ENCODE data around the gene PHLDB2. TPM values are rescaled to one million over a fixed set of nuclear protein-coding genes. Genes with fewer than 3 reads are reported as not detected.

The PHLDB2 gene
- total and polyA plus RNA-seq, 9 donors: 52.4 to 83.6 (median 63.8) TPM

DNA sequence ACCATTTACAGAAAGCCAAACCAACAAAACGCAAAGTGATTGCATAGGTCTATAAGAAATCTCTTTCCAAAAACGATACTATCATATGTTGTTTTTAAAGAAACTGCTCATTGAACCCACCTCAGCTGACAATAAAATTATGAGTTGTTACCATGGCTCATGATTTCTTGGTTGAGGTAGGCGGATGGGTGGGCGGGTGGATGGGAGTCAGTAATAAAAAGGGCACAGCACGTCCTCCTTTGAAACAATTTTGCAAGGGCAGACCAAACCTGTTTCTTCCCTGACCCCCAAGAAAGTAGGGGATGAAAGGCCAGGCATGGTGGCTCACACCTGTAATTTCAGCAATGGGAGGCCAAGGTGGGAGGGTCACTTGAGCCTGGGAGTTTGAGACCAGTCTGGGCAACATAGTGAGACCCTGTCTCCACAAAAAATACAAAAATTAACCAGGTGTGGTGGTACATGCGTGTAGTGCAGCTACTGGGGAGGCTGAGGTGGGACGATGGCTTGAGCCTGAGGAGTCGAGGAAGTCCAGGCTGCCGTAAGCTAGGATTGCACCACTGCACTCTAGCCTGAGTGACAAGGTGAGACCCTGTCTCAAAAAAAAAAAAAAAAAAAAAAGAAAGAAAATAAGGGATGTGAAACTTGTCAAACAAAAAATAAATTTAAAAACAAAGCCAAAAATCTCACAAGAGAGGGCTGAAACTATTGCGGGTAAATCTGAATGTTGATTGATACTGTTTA, 121.8 kb downstream of the PHLDB2 start:
- H3K4me3 ChIP-seq (ENCODE audit: low read length): no peak overlapping the region
- no peaks in the 10 kb centered on the region for H3K27me3 ChIP-seq (ENCODE audit: control insufficient read depth, insufficient read depth, low read length)
- no peaks in the 10 kb centered on the region for H3K36me3 ChIP-seq (ENCODE audit: control insufficient read depth, insufficient read depth, low read length)
- peaks cover 4% of the 10 kb centered on the region for H3K4me1 ChIP-seq (ENCODE audit: control insufficient read depth, insufficient read depth, low read length)
- DNase-seq: no peak
- no peak overlapping the region for H3K27ac ChIP-seq (ENCODE audit: low read length)
- H3K9me3 ChIP-seq (replicated peaks; ENCODE audit: control insufficient read depth, low read depth, low read length): no peaks in the 10 kb centered on the region
- 92% methylated on average over 3 of the region's 10 CpGs for WGBS (ENCODE audit: insufficient coverage)

DNA sequence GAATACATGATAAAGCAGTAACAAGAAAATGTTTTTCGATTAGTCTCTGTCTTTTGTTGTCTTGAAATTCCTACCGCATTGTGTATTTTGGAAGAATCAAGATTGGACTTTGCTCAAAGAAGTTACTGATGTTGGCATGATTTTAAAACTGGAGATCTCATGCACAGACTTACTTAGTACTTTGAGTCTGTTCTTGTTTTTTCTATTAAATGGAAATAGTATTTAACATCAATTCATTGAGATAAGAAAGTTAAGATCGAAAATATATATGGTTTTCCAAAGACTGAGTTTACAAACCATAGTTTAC, 122.3 kb downstream of the PHLDB2 start:
- H3K4me1 ChIP-seq (ENCODE audit: control insufficient read depth, insufficient read depth, low read length): peaks cover 4% of the 10 kb centered on the region
- no peak overlapping the region for H3K4me3 ChIP-seq (ENCODE audit: low read length)
- no CpG with 5 or more reads among the region's 3 CpGs for WGBS (ENCODE audit: insufficient coverage)
- H3K27ac ChIP-seq (ENCODE audit: low read length): no peak overlapping the region
- no peak for DNase-seq
- H3K27me3 ChIP-seq (ENCODE audit: control insufficient read depth, insufficient read depth, low read length): no peaks in the 10 kb centered on the region
- H3K36me3 ChIP-seq (ENCODE audit: control insufficient read depth, insufficient read depth, low read length): no peaks in the 10 kb centered on the region
- no peaks in the 10 kb centered on the region for H3K9me3 ChIP-seq (replicated peaks; ENCODE audit: control insufficient read depth, low read depth, low read length)

DNA sequence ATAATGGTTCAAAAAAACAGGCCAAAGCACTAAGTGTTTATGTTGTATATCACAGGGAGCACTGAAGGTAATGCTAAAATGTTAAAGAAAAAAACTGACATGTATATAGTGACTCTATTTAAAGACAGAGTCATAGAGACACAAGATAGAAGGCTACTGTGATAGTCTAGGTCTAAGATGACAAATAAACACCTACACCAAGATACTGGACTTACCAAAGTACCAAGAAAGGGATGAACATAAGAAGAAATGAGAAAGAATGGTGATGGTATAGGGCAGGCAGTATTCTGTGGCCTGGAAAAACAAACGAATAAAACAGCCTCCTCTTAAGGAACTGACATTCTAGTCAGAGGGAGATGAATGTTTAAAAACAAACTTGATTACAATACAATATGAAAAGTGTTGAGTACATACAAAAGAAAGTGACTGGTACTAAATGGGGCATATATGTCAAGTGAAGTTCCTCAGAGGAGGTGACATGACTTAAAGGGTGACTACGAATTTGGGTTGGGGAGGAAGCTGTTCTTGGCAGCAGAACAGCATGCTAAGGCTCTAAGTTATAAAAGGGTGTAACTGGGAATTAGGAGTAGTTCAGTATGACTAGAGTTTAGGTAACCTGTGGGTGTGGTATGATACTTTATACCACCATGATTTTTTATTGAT, 125.7 kb downstream of the PHLDB2 start:
- peaks cover 4% of the 10 kb centered on the region for H3K4me1 ChIP-seq (ENCODE audit: control insufficient read depth, insufficient read depth, low read length)
- H3K27me3 ChIP-seq (ENCODE audit: control insufficient read depth, insufficient read depth, low read length): no peaks in the 10 kb centered on the region
- WGBS (ENCODE audit: insufficient coverage): no CpG with 5 or more reads among the region's 2 CpGs
- no peaks in the 10 kb centered on the region for H3K9me3 ChIP-seq (replicated peaks; ENCODE audit: control insufficient read depth, low read depth, low read length)
- no peak for DNase-seq
- peaks cover 10% of the 10 kb centered on the region for H3K36me3 ChIP-seq (ENCODE audit: control insufficient read depth, insufficient read depth, low read length)
- no peak overlapping the region for H3K4me3 ChIP-seq (ENCODE audit: low read length)
- no peak overlapping the region for H3K27ac ChIP-seq (ENCODE audit: low read length)

DNA sequence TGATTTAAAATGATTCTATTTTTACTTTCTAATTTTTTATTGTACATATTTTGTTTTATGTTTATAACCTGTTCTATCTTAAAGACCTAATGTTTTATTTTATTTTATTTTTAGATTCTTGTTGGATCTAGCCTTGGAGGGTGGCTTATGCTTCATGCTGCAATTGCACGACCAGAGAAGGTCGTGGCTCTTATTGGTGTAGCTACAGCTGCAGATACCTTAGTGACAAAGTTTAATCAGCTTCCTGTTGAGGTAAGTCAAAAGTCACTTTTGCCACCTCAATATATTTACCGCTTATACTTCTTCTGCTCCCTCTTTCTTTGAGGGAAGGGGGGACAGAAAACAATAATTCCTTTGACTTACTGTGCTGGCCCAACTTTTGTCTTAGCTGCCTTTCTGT, 127.7 kb downstream of the PHLDB2 start:
- Histone ChIP-seq H3K9me3 (replicated peaks; ENCODE audit: control insufficient read depth, low read depth, low read length) (no peaks in the 10 kb centered on the region), H3K4me3 (ENCODE audit: low read length) (no peak overlapping the region), H3K27me3 (ENCODE audit: control insufficient read depth, insufficient read depth, low read length) (no peaks in the 10 kb centered on the region), H3K36me3 (ENCODE audit: control insufficient read depth, insufficient read depth, low read length) (peaks cover 14% of the 10 kb centered on the region), H3K27ac (ENCODE audit: low read length) (no peak overlapping the region), H3K4me1 (ENCODE audit: control insufficient read depth, insufficient read depth, low read length) (no peaks in the 10 kb centered on the region)
- no peak for DNase-seq
- WGBS (ENCODE audit: insufficient coverage): 70% methylated on average over 2 of the region's 3 CpGs

DNA sequence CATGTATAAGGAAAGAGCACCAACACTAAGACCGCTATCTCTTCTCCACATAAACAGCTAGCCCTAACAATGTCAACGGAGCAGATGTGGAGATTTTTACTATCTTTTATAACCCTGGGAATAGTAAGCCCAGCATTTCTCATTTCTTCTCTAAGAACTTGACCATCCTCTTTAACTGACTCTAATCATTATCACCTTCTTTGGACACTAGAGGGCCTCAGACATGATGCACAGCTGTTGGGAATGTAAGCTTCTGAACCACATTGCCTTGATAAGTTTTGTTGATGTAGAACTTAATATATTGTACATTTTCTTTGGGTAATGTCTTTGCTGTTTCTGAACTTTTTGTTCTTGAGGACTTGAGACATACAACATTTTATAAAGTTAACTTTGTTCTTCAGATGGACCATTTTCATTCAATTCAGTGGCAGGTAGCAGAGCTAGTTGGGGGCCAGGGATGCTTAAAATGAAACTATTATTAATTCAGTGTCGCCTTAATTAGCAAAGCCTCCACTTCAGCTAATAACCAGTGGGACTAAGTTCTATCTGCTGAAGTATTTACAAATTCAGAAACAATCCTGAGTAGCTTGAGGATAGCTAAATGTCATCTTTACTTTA, 130.1 kb downstream of the PHLDB2 start:
- WGBS (ENCODE audit: insufficient coverage): no CpG with 5 or more reads among the region's 3 CpGs

DNA sequence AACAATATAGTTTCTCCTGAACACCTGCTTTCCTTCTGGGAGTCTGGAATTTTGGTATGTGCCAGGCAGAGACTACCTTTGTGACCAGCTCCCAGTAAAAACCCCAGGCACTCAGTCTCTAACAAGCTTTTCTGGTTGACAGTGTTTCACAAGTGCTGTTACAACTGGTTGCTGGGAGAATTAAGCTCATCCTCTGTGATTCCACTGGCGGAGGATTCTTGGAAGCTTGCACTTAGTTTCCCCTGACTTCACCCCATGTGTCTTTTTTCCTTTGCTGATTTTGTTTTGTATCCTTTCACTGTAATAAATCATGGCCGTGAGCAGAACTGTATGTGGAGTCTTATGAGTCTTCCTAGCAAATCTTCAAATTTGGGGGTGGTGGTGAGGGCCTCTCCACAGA, 134.0 kb downstream of the PHLDB2 start:
- no peak overlapping the region for H3K4me3 ChIP-seq (ENCODE audit: low read length)
- WGBS (ENCODE audit: insufficient coverage): no CpG with 5 or more reads among the region's 2 CpGs
- H3K4me1 ChIP-seq (ENCODE audit: control insufficient read depth, insufficient read depth, low read length): no peaks in the 10 kb centered on the region
- no peaks in the 10 kb centered on the region for H3K9me3 ChIP-seq (replicated peaks; ENCODE audit: control insufficient read depth, low read depth, low read length)
- no peak for DNase-seq
- no peak overlapping the region for H3K27ac ChIP-seq (ENCODE audit: low read length)
- peaks cover 14% of the 10 kb centered on the region for H3K36me3 ChIP-seq (ENCODE audit: control insufficient read depth, insufficient read depth, low read length)
- no peaks in the 10 kb centered on the region for H3K27me3 ChIP-seq (ENCODE audit: control insufficient read depth, insufficient read depth, low read length)

More for the DNA sequence above, 130.1 kb downstream of the PHLDB2 start:
- Histone ChIP-seq H3K27ac (ENCODE audit: low read length) (no peak overlapping the region), H3K4me3 (ENCODE audit: low read length) (no peak overlapping the region), H3K4me1 (ENCODE audit: control insufficient read depth, insufficient read depth, low read length) (no peaks in the 10 kb centered on the region), H3K9me3 (replicated peaks; ENCODE audit: control insufficient read depth, low read depth, low read length) (no peaks in the 10 kb centered on the region), H3K36me3 (ENCODE audit: control insufficient read depth, insufficient read depth, low read length) (peaks cover 20% of the 10 kb centered on the region), H3K27me3 (ENCODE audit: control insufficient read depth, insufficient read depth, low read length) (no peaks in the 10 kb centered on the region)
- peak; percentile 71 for DNase-seq

DNA sequence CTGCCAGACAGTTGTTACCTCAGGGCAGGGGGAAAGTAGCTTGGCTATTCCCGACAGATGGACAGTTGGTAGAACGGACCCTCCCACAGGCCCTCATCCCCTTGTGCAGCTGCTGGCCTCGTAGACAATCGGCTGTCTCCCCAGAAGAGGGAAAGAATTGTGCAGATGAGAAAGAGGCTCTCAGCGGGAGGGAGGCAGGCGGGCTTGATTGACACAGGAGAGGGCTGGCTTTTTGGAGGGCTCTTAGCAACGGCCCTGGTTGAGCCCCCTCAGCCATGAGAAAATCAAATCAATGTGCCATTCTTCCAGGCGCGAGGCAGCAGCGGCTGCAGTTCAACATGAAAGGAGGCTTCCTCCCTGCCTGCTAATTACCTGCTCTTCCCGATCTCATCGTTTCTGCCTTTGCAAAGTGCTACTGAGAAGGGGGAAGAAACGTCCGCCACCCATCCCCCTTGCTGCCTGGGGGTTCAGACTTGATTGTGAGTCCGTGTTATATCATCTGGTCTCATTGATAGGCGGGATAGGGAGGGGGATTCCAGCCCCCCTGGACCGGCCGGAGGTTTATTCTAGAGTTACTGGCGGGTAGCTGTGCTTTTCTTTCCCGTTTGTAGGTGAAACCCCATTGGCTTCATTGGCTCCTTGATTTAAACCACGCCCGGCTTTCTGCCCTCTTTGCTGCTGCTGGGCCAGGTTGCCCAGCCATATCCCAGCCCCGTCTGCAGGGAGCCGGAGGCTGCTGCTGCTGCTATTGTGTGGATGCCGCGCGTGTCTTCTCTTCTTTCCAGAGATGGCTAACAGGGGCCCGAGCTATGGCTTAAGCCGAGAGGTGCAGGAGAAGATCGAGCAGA, 139.8 kb downstream of the PHLDB2 start, which contains the start of gene TAGLN3:
Gene TAGLN3 (plus strand): TSS at position 287 of the 848 bp plus-strand sequence. CDS start 501 bp downstream, at position 788.
- Histone ChIP-seq H3K36me3 (ENCODE audit: control insufficient read depth, insufficient read depth, low read length) (no peaks in the 10 kb centered on the region), H3K27ac (ENCODE audit: low read length) (no peak within 1 kb of the TSS), H3K27me3 (ENCODE audit: control insufficient read depth, insufficient read depth, low read length) (peaks cover 21% of the 10 kb centered on the region), H3K4me1 (ENCODE audit: control insufficient read depth, insufficient read depth, low read length) (peaks cover 17% of the 10 kb centered on the region), H3K9me3 (replicated peaks; ENCODE audit: control insufficient read depth, low read depth, low read length) (no peaks in the 10 kb centered on the region), H3K4me3 (ENCODE audit: low read length) (peak within 1 kb of the TSS; percentile 46)
- WGBS (ENCODE audit: insufficient coverage): 2% methylated on average over 23 of the region's 30 CpGs
- DNase-seq: peak; percentile 70

DNA sequence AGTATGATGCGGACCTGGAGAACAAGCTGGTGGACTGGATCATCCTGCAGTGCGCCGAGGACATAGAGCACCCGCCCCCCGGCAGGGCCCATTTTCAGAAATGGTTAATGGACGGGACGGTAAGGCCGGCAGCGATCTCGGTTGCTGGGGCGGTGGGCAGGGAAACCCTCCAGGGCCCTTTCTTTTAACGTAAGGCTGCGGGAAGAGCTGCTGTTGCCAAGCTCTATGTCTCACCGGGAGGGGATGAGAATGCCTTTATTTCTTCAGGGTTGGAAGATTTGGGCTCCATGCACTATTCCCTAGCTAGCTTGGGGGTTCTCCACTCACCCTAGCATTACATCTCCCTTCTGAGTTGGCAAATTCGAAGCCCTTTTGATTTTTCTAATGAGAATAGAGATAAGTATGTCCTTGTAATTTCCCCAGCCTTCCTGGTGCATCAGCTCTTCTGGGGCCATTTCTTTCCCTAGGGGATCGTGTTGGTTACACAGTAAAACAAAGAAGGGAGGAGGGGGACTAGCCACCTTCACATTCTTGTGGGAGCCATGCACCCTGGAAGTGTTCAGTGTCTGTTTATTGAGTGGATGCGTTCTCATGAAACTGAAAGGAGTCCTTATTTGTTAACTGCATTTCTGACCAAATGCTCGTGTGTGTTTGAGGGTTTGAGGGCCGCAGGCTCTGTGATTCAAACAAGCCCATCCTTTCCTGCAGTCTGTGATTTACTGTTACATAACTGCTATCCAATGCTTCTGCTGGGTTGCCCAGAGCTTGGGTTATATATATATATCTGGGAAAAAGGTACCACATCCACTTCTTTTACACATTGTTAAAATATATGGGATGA, 140.6 kb downstream of the PHLDB2 start:
- Histone ChIP-seq H3K4me3 (ENCODE audit: low read length) (peak overlapping the region; percentile 46), H3K4me1 (ENCODE audit: control insufficient read depth, insufficient read depth, low read length) (peaks cover 17% of the 10 kb centered on the region), H3K36me3 (ENCODE audit: control insufficient read depth, insufficient read depth, low read length) (no peaks in the 10 kb centered on the region), H3K9me3 (replicated peaks; ENCODE audit: control insufficient read depth, low read depth, low read length) (no peaks in the 10 kb centered on the region), H3K27ac (ENCODE audit: low read length) (no peak overlapping the region), H3K27me3 (ENCODE audit: control insufficient read depth, insufficient read depth, low read length) (peaks cover 21% of the 10 kb centered on the region)
- no peak for DNase-seq
- WGBS (ENCODE audit: insufficient coverage): 2% methylated on average over 11 of the region's 19 CpGs

DNA sequence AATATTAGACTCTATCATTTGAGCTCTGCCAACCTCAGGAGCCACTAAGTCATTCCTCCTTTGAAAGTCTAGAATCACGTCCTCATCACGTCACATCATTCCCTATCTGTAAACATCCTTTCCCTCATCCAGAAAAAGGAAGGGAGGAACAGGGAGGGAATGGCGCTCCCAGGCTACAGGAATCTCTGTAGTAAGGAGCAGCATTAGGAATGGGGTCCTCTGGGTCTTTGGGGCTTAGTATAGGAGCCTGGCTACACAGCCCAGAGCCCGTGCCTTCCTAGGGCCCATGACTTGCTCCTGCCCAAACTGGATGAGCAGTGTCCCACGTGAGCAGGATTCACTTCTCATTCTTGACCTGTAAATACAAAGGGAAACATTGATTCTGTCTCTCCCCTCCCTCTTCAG, 141.3 kb downstream of the PHLDB2 start:
- no peaks in the 10 kb centered on the region for H3K36me3 ChIP-seq (ENCODE audit: control insufficient read depth, insufficient read depth, low read length)
- no peaks in the 10 kb centered on the region for H3K9me3 ChIP-seq (replicated peaks; ENCODE audit: control insufficient read depth, low read depth, low read length)
- DNase-seq: no peak
- H3K27ac ChIP-seq (ENCODE audit: low read length): no peak overlapping the region
- WGBS (ENCODE audit: insufficient coverage): 64% methylated on average over 2 of the region's 5 CpGs
- no peak overlapping the region for H3K4me3 ChIP-seq (ENCODE audit: low read length)
- peaks cover 21% of the 10 kb centered on the region for H3K27me3 ChIP-seq (ENCODE audit: control insufficient read depth, insufficient read depth, low read length)
- H3K4me1 ChIP-seq (ENCODE audit: control insufficient read depth, insufficient read depth, low read length): peaks cover 17% of the 10 kb centered on the region

Data from muscle of leg (tissue), 11 donors.